Stimulated activated naive CD4-positive, alpha-beta T cell treated with Interleukin-2 at 50 U/mL for 16 hours (primary cell): ENCODE measurements around the gene GLG1.
"Not testable (repeated sequence)": the region's sequence is repeated elsewhere in the genome, so short reads cannot be mapped to it uniquely, and the experiment has no call there.

ENCODE experiments used
- DNase-seq: peaks from one replicate; lab custom pipeline; 2025; lab: John Stamatoyannopoulos, UW

Gene GLG1

DNA sequence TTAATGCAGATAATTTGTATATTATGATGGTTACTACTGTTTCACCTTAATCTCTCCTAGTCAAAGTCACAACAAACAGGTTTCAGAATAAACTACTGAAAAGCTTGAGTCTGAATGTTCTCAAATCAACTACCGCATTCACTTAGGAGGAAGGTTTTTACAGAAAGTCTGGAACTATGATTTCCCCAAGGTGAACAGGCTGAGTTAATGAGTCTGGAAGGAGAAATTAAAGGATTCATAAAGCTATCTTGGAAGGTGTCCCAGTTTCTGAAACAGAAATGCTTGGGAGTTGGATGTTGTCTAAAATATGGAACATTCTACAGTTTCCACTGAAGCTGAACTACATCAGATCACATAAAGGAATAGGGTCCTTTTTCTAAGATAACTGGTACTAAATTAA, 69.2 kb downstream of the GLG1 start:
- not testable (repeated sequence) for DNase-seq

DNA sequence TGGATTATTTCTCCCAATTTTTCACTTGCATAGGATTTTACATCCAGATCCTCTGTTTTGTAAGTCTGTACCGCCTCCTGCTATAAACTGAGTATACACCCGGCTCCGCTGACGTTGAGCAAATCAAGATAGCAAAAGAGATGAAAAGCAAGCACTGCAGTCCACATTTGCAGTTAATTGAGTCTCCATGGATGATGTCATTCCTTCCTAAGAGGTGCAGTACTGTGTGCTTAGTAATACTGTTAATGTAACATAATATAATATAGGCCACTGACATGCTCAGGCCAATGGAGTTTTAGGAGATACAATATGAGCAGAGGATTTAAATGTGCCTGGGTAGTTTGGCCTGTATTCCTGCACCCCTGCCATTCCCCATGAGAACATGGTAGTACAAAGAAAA, 72.3 kb downstream of the GLG1 start:
- DNase-seq, result not testable (repeated sequence)

DNA sequence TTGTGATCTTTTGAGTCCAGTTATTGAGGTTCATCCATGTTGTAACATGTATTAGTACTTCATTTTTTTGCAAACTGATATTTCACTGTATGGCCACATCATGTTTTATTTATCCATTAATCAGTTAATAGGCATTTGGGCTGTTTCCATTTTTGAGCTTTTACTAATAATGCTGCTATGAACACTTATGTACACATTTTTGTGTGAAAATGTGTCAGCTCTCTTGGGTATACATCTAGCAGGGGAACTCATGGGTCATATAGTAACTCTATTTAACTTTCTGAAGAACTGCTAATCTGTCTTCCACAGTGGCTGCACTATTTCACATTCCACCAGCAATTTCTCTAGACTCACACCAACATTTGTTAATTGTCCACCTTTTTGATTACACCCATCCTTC, 82.0 kb downstream of the GLG1 start:
- no peak for DNase-seq

DNA sequence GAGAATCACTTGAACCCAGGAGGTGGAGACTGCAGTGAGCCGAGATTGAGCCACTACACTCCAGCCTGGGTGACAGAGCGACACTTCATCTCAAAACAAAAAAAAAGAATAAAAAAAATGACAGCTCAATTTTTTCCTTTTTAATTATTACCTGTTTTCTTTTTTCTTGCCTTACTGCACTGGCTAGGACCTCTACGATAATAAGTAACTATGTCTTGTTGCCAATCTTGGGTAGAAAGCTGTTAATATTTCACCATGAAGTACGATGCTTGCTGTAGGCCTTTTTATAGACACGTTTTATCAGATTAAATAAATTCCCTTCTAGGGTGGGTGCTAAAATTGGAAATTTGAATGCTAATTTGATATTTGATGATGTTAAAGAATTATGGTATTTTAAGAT, 82.8 kb downstream of the GLG1 start:
- DNase-seq, result no peak

- DNase-seq, result not testable (repeated sequence)
Measured at GRCh38 chr16:74523706-74524105, 83.2 kb downstream of the GLG1 start.

DNA sequence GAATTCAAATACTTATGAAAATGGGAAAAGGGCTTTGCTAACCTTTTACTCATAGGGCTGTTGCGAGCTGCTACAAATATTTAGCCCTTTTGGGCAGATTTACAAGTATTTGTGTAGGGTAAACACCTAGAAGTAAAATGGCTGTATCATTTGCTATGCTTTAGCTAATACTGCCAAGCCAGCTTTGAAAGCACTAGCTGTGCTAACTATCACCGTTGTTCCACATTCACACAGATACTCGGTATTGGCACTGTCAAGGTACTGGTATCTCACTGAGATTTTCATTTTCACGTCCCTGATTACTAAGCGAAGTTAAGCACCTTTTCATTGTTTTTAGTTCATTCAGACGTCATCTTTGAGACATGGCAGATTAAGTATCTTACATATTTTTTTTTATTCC, 84.8 kb downstream of the GLG1 start:
- DNase-seq, result no peak

- no peak for DNase-seq
Measured at GRCh38 chr16:74521691-74522090, 85.2 kb downstream of the GLG1 start.

- DNase-seq, result not testable (repeated sequence)
Measured at GRCh38 chr16:74518934-74519333, 88.0 kb downstream of the GLG1 start.

GRCh38 chr16:74511961-74512360, 95.0 kb downstream of the GLG1 start:
- no peak for DNase-seq

DNA sequence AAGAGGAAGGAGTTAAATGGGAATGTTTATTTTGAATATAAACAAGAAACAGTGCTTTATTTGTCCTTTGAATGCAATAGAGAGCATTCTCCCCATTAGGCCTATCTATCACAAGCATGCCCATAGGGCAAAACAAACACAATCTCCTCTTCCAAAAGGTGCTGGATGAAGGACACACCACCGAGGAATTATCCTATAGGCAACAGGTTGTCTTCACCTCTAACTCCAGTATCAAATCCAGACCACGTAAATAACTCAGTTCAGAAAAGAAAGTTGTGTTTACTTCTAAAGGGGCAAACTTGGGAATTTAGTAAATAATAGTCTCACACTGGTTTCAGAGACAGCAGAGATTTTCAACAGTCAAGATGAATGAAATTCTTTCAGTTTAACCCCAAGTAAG, 101.9 kb downstream of the GLG1 start:
- DNase-seq, result no peak

DNA sequence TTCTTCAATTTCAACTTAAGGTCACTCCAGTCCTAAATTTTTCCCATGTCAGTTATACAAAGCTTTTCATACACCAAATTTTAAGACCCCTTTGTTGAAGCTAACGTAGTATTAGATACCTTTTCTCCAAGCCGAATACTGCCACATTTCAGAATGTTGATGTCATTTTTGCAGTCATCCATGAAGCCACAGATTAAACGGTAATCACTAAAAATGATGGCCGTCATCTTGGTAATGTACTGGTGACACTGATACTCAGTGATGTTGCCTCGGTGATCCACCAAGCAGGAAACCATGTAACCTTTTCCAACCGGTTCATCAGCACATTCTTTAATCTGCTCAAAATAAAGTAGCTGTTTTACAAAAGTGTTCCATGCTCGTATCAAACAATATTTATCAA, 103.5 kb downstream of the GLG1 start:
- DNase-seq, result no peak

DNA sequence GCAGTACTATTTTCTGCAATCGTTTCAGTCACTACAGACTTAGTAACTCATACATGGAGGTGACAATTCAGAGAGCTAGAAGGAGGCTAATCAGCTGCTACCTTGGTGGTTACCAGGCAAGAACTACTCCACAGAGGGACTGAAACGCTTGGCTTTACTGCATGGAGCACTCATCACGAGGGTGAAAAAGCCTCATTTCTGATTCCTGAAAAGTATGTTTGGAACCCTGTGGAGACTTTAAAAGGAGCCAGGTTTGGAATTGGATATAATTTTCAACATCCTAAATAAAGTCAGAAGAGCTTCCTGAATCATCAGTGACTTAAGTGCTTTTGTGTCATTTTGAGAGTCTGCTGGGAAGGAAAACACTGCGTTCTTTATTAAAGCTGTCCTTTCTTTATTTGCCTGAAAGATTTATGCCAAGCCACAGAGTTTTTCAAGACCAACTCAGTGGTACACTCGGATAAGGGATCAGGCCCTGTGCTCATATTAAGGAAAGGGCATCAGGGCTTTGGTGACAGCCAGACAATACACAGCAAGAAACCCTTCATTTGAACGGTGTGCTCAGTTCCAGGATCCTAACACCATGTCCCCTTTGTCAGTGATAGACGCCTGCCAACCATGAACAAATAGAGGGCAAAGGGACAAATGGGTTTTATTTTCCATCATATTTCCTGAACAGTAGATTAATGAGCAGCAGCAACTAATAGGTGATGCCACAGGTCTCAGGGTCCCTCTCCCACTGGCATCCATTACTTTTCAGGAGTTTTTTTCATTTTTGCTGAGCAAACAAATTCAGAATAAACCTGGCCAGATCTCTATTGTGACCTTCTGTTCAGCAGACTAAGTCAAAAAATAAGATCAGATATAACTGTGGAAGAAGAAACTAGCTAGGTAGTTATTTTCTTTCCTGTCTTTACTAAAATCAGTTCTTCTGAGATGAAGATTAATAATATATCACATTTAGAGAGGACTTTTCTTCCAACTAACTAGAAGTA, 105.1 kb downstream of the GLG1 start:
- DNase-seq, result no peak

DNA sequence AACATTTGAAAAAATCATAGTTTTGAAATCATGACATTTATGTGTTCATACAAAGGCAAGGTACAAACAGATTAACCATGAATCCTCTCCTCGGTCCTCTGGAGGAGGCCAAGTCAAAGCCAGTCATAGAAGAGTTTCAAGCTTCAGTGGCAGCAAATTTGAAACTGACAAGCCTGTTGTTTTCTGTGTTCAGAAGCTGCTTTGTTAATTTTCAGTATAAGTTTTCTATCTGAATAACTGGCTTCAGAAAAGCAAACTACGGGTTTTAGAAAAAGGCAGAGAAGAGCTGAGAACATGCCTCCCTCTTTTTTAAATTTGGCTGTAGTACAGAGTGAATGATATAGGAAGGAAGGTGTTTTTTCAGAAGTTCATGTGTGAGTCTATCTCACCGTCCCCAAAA, 106.0 kb downstream of the GLG1 start:
- no peak for DNase-seq

DNA sequence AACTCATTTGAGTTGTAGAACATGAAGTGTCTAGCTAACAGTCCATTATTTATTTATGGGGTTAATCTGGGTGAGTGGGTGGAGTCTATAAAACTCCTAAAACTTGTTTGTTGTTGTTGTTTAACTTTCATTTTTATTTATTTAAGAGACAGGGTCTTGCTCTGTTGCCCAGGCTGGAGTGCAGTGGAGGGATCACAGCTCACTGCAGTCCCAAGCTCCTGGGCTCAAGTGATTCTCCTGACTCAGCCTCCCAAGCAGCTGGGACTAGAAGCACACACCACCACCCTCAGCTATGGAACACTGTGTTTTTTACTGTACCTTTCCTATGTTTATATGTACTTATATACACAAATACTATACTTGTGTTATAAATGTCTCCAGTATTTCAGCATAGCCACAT, 107.8 kb downstream of the GLG1 start:
- no peak for DNase-seq

GRCh38 chr16:74497761-74498160, 109.2 kb downstream of the GLG1 start:
- no peak for DNase-seq

- no peak for DNase-seq
Measured at GRCh38 chr16:74496054-74496453, 110.9 kb downstream of the GLG1 start.

DNA sequence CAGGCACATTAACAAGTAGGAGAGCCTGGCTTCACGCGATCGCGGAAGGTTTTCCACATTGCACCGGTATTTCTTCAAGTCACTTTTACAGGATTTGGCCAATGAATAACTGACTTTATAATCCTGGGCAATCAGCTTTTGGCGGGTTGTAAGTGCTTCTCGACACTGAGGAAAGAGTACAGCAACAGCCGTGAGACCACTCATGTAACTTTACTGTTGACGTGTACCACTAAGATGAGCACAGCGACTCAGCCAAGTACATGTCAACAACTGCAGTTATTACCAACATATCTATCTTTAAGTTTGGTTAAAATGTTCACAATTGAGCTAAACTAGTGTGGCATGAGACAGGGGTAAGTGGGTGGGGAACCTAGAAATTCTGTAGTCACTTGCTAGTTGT, 113.9 kb downstream of the GLG1 start:
- no peak for DNase-seq

DNA sequence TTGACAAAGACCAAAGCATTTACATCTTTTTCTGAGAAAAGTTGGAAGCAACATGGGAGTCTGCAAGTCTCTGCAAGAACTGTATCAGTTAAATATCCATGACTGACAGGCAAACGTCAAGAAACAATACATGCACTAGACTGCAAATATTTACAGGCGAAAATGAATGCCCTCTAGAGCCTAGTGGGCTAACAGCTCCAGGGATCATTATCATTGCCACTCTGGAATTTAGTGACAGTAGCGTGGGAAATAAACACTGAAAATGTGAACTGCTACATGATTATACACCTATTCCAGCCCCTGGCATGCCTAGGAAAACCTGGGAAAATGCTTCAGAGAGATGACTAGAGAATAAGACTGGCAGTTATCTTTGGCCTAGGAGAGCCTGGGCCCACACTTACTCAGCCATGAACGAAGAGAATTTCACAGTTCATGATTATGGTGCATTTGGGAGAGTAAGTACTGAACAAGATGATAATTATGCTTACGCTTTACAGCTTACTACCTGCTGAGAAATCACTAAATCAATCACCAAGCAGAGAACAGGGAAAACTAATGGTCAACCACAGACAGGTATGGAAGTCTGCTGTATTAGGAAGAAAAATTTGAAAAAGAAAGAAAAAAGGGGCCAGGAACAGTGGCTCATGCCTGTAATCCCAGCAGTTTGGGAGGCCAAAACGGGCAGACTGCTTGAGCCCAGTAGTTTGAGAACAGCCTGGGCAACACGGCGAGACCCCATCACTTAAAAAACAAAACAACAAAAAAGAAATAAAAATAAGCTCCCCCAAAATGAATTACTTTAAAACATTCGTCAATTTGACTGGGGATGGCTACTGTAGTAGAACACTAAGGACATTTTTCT, 119.0 kb downstream of the GLG1 start:
- no peak for DNase-seq

GRCh38 chr16:74485916-74486315, 121.0 kb downstream of the GLG1 start:
- no peak for DNase-seq

DNA sequence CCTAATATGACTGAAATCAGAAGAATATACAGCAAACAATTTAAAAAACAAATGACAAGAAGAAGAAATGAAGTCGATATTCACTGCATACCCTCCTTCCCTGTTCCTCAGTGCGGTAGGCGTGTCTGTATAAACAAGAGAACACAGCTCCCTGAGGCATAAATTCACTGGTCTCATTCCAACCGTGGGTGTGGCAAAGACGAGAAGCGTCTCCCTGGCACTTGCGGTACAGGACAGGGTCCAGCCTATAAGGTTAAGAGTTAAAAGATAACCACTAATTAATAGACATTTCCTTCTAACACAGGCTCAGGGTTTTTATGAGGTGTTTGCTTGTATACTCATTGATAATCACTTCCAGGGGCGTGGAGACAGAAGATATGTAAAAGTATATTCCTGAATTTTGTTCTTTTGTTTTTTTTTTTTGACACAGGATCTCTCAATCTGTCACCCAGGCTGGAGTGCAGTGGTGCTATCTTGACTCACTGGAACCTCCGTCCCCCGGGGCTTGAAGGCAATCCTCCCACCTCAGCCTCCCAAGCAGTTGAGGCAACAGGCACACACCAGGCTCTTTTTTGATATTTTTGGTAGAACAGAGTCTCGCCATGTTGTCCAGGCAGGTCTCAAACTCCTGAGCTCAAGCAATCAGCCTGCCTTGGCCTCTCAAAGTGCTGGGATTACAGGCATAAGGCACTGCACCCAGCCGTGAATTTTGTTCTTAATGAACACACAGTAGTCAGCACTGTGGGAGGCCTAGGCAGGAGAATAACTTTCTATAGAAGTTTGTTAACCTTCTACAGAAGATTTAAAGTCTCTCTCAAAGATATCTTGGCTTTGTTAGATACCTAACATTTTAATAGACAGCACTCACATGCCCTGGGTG, 126.5 kb downstream of the GLG1 start:
- no peak for DNase-seq

- DNase-seq, result no peak
Measured at GRCh38 chr16:74477226-74477625, 129.7 kb downstream of the GLG1 start.

DNA sequence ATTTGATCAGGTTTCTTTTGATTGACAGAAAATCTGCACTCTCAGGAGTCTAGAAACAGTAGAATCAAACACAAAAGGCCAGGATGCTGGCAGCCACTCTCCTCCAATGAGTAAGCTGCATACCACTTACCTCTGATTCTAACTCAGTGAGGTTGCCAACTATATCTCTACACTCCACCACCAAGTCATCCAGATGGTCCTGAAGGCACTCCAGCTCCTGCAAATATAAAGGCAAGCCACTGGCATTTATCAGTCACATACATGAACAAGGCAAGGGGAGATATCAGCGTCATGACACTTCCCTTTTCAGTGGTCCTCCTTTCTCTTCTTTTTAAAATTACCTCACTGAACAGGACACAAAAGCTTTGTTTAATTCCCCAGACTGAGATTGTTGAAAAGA, 132.5 kb downstream of the GLG1 start:
- no peak for DNase-seq
